Peyer's patch (tissue), 4 donors: ENCODE data around the gene DISC1.
"Not testable (repeated sequence)": the region's sequence is repeated elsewhere in the genome, so short reads cannot be mapped to it uniquely, and the experiment has no call there.

Experiments
- CTCF ChIP-seq, 6 experiments: fragments of 450-650 bp in 4 of 6; fragments of 200-600 bp in 2 of 6; sonication (generic) in 1 of 6; IDR thresholded peaks; one replicate each; pipeline ENCODE4 v1.5.1; 2017 to 2019; ENCODE audit warnings: antibody characterized with exemption in 6 of 6, mild to moderate bottlenecking in 3 of 6, moderate library complexity in 1 of 6
- POLR2A ChIP-seq, 2 donors: fragments of 450-650 bp; IDR thresholded peaks; one replicate each; pipeline ENCODE4 v1.5.1; 2017; ENCODE audit warnings: antibody characterized with exemption in 2 of 2, mild to moderate bottlenecking in 2 of 2, moderate library complexity in 2 of 2

- not testable (repeated sequence) for TF ChIP-seq CTCF, POLR2A (IDR thresholded peaks at IDR 0.05)
These were observed 19.0 kb downstream of the DISC1 start for GRCh38 chr1:231645634-231646033.
